GM18873 (cell line): ENCODE measurements around the gene SLC25A51.

Experiments used
- ATAC-seq: cut with Tn5 transposase; IDR thresholded peaks from one replicate; pipeline ENCODE4 v1.9.1; 2021; ENCODE audit warnings: mild to moderate bottlenecking, moderate library complexity, moderate number of reproducible peaks; ENCODE audit not compliant: unreplicated experiment, low FRiP score

The SLC25A51 gene

GRCh38 chr9:37903647-37904444 is at the start of gene SLC25A51:
SLC25A51 (minus strand) TSS chr9:37904127; CDS start chr9:37888550, 15,577 bp downstream.
- ATAC-seq: peak; percentile 84

- ATAC-seq: peak; percentile 3
These were observed 49.4 kb upstream of the SLC25A51 start for GRCh38 chr9:37953206-37953774.

GRCh38 chr9:37952731-37953130 is 48.8 kb upstream of the SLC25A51 start:
- no peak for ATAC-seq

GRCh38 chr9:37951671-37952449 is 47.9 kb upstream of the SLC25A51 start:
- ATAC-seq: no peak

GRCh38 chr9:37950561-37950960 is 46.6 kb upstream of the SLC25A51 start:
- ATAC-seq: no peak

- no peak for ATAC-seq
These were observed 45.6 kb upstream of the SLC25A51 start for GRCh38 chr9:37949576-37949975.

GRCh38 chr9:37948417-37948980 is 44.6 kb upstream of the SLC25A51 start:
- ATAC-seq: no peak

- no peak for ATAC-seq
These were observed 44.0 kb upstream of the SLC25A51 start for GRCh38 chr9:37947977-37948376.

- no peak for ATAC-seq
These were observed 43.5 kb upstream of the SLC25A51 start for GRCh38 chr9:37947471-37947870.

- no peak for ATAC-seq
These were observed 43.0 kb upstream of the SLC25A51 start for GRCh38 chr9:37946971-37947370.

GRCh38 chr9:37946041-37946440 is 42.1 kb upstream of the SLC25A51 start:
- no peak for ATAC-seq

- no peak for ATAC-seq
These were observed 40.9 kb upstream of the SLC25A51 start for GRCh38 chr9:37944671-37945481.

- no peak for ATAC-seq
These were observed 40.3 kb upstream of the SLC25A51 start for GRCh38 chr9:37944266-37944650.

GRCh38 chr9:37943345-37944265 is 39.7 kb upstream of the SLC25A51 start:
- ATAC-seq: no peak

- ATAC-seq: no peak
These were observed 38.9 kb upstream of the SLC25A51 start for GRCh38 chr9:37942621-37943344.

- ATAC-seq: no peak
These were observed 37.3 kb upstream of the SLC25A51 start for GRCh38 chr9:37941253-37941652.

- ATAC-seq: no peak
These were observed 35.7 kb upstream of the SLC25A51 start for GRCh38 chr9:37939575-37940095.
